ENCODE measurements around the gene CHMP2A. TPM values are rescaled to one million over a fixed set of nuclear protein-coding genes. Genes with fewer than 3 reads are reported as not detected.

The CHMP2A gene
- total RNA-seq, 1 donor from 2014 or later, result 124 TPM

DNA sequence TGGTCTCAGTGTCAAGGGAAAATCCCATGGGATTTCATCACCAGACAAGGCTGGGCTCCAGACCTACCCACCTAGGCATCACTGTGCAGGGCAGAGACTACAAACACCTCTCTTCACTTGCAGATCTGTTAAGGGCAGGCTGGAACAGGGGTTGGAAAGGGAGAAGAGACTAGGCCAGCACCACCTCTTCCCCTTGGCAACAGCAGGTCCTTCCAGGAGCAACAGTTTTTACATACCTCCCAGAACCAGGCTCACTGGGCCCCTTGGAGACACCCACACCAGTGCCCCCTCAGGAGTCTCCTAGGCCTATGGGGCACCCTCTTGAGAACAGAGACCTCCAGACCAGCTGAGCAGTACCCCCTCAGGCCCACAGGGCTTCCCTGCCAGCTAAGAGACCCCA lies 6.0 kb upstream of the CHMP2A start:
- H3K4me1 ChIP-seq, result peaks cover 68% of the 10 kb centered on the region
- intact Hi-C loops (cut with micrococcal nuclease), result no loop called here

DNA sequence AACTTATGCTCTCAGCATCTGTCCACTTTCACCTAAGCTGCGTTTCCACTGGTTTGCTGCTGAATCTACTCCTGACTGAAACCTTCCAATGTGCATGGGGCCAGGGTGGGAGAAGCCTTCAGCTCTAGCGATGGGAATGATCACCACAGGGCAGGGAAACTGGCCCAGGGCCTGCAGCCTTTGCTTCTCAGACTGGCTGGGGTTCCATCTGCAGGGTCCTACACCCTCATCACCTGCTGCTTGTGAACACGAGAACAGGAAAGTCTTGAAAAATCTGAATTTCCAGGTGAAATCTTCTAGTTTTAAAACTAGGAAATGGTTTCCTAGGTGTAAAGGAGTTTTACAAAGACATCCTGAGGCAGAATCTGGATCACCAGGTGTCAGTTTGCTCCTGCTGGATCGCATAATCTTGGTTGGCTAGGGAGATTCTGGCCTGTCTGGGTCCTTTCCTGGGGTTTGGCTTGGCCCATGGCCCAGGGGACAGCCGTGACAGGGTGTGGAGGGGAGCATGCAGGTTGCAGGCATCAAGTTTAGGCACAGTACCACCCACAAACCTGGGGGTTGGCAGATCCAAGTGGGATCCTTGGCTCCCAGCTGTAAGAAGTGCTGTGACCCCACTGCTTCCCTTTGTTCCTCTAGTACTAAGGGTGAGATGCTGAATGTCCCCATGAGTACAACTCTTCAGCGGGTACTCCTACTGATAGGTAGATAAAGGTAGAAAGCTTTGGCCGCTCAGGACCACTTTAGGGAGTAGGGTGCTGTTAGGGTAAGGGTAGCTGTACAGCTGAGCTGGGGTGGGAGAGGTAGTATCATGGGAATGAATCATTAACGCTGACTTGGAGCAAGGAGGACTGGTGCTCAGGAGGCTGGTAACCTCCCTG lies 5.3 kb upstream of the CHMP2A start:
- TF ChIP-seq, protein P1, sequence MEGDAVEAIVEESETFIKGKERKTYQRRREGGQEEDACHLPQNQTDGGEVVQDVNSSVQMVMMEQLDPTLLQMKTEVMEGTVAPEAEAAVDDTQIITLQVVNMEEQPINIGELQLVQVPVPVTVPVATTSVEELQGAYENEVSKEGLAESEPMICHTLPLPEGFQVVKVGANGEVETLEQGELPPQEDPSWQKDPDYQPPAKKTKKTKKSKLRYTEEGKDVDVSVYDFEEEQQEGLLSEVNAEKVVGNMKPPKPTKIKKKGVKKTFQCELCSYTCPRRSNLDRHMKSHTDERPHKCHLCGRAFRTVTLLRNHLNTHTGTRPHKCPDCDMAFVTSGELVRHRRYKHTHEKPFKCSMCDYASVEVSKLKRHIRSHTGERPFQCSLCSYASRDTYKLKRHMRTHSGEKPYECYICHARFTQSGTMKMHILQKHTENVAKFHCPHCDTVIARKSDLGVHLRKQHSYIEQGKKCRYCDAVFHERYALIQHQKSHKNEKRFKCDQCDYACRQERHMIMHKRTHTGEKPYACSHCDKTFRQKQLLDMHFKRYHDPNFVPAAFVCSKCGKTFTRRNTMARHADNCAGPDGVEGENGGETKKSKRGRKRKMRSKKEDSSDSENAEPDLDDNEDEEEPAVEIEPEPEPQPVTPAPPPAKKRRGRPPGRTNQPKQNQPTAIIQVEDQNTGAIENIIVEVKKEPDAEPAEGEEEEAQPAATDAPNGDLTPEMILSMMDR (IDR thresholded peaks at IDR 0.05; ENCODE audit: borderline replicate concordance), result no peak
- Histone ChIP-seq H3K27ac (replicated peaks) (peak overlapping the region; percentile 100), H3K4me3 (peak overlapping the region; percentile 87), H3K9me3 (replicated peaks) (no peaks in the 10 kb centered on the region), H3K36me3 (peaks cover 19% of the 10 kb centered on the region), H3K4me1 (peaks cover 75% of the 10 kb centered on the region), H3K27me3 (ENCODE audit: low read depth) (no peaks in the 10 kb centered on the region)
- intact Hi-C loops (cut with micrococcal nuclease), result no loop called here
- DNase-seq, result peak; percentile 13

More for the DNA sequence above, 6.0 kb upstream of the CHMP2A start:
- Histone ChIP-seq H3K27me3 (ENCODE audit: low read depth) (no peaks in the 10 kb centered on the region), H3K27ac (replicated peaks) (no peak overlapping the region), H3K9me3 (replicated peaks) (no peaks in the 10 kb centered on the region), H3K36me3 (peaks cover 13% of the 10 kb centered on the region), H3K4me3 (no peak overlapping the region)
- DNase-seq, result no peak
- TF ChIP-seq, protein P1 (IDR thresholded peaks at IDR 0.05; ENCODE audit: borderline replicate concordance), result no peak

DNA sequence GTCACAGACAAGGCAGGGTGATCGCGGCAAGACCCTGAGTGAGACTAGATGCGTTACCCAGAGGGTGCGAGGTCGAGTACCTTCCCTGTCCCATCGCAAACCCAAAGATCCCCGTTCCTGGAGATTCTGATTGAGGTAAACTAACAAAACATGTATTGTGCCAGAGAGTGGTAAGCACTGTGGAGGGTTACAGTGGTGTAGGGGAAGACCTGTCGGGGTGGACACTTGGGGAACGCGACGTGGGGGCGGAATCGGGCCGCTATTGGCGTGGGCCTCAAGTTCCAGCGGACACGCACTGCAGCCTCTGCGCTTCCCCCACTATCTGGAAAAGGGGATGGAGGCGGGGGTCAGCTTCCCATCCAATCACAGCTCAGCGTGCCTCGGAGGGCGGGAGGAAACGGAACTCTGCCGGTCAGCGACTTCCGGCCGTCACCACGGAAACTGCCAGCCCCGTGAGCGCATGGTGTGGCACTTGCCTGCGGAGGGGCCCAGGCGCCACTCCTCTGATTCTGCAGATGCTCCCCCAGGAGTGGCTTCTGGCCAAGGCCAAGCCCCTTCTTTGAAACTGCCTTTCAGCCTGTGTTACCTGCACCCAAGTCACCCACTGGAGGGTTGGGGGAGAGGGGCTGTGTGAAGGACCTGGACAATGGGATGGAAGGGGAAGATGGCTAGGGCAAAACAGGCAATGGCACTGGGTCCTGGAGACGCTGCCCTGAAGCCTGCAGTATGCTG lies 4.5 kb upstream of the CHMP2A start:
- DNase-seq, result peak; percentile 90
- Histone ChIP-seq H3K9me3 (replicated peaks) (no peaks in the 10 kb centered on the region), H3K27me3 (ENCODE audit: low read depth) (no peaks in the 10 kb centered on the region), H3K36me3 (peaks cover 19% of the 10 kb centered on the region), H3K4me3 (peak overlapping the region; percentile 87), H3K27ac (replicated peaks) (peak overlapping the region; percentile 100), H3K4me1 (peaks cover 81% of the 10 kb centered on the region)
- intact Hi-C loops (cut with micrococcal nuclease), result no loop called here
- TF ChIP-seq, protein P1 (IDR thresholded peaks at IDR 0.05; ENCODE audit: borderline replicate concordance), result no peak

DNA sequence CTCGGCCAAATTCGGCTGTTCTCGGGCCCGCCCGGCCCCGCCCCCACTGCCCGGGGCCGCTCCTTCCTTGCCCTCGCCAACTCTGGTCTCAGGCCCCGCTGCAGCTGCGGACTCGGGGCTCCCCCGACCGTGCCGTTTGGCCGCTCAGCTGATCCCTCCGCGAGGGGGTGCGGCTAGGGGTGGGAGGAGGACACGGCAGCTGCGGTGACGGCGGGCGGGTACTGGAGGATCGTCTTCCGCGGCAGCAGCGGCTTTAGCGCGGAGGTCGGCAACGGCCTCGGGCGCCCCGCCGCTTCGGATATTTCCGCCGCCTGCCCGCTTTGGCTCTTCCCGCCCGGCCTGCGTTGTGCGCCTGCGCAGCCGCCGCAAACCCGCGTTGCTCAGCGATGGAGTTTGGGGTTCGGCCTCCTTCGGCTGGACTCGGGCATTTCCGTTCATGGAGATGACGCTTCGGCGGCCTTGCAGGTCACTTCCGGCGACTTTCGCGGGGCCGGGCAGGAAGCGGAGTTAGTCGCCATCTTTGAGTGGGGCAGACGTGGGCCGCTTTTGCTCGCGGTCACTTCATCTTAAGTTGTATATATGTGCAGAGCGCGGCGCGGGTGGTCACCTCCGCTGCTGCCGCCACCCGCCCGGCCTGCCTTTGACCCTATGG lies 3.8 kb upstream of the CHMP2A start:
- peaks cover 88% of the 10 kb centered on the region for H3K4me1 ChIP-seq
- H3K27ac ChIP-seq (replicated peaks), result peak overlapping the region; percentile 100
- peaks cover 19% of the 10 kb centered on the region for H3K36me3 ChIP-seq
- H3K27me3 ChIP-seq (ENCODE audit: low read depth), result no peaks in the 10 kb centered on the region
- H3K9me3 ChIP-seq (replicated peaks), result no peaks in the 10 kb centered on the region
- TF ChIP-seq, protein P1 (IDR thresholded peaks at IDR 0.05; ENCODE audit: borderline replicate concordance), result no peak
- H3K4me3 ChIP-seq, result peak overlapping the region; percentile 87
- peak; percentile 99 for DNase-seq
- intact Hi-C loops (cut with micrococcal nuclease), result no loop called here

DNA sequence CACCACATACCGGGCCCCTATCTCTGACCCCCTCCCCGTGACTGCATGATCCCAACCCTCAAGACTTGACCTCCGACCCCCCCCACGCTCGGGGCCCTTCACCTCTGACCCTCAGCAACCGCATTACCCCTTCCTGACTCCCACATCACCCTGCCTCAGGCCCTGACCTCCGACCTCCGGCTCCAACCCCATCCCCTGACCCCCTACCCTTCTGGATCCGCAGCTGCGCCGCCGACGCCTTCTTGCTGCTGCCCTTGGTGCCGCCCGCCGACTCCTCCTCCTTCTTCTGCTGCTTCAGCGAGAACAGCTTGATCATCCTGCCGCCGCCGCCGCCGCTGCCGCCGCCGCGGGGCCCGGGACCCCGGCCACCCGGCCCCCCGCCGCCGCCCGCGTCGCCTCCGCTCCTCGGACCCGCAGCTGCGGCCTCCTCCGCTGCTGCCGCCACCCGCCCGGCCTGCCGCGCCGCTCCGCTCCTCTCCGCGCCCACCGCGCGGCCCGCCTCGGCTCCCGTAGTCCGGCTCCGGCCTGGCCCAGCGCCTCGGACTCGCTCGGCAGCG lies 3.2 kb upstream of the CHMP2A start, which contains the start of gene UBE2M:
UBE2M (minus strand) TSS at position 546 of the 557 bp plus-strand sequence; CDS start at position 316, 230 bp downstream.
- H3K4me1 ChIP-seq, result peaks cover 88% of the 10 kb centered on the region
- peak within 1 kb of the TSS; percentile 100 for H3K27ac ChIP-seq (replicated peaks)
- intact Hi-C loops (cut with micrococcal nuclease), result no loop called here
- DNase-seq, result peak; percentile 58
- peaks cover 25% of the 10 kb centered on the region for H3K36me3 ChIP-seq
- H3K4me3 ChIP-seq, result peak within 1 kb of the TSS; percentile 87
- no peaks in the 10 kb centered on the region for H3K27me3 ChIP-seq (ENCODE audit: low read depth)
- H3K9me3 ChIP-seq (replicated peaks), result no peaks in the 10 kb centered on the region
- TF ChIP-seq, protein P1 (IDR thresholded peaks at IDR 0.05; ENCODE audit: borderline replicate concordance), result no peak
